ENCODE results near the gene DRAXIN.

The DRAXIN gene, protein sequence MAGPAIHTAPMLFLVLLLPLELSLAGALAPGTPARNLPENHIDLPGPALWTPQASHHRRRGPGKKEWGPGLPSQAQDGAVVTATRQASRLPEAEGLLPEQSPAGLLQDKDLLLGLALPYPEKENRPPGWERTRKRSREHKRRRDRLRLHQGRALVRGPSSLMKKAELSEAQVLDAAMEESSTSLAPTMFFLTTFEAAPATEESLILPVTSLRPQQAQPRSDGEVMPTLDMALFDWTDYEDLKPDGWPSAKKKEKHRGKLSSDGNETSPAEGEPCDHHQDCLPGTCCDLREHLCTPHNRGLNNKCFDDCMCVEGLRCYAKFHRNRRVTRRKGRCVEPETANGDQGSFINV

GRCh38 chr1:11691302-11691914, at the start of gene DRAXIN:
Gene DRAXIN, plus strand, starts transcription at chr1:11691710. Its CDS starts 14,549 bp downstream, at chr1:11706259.
- no peak for DNase-seq (ENCODE audit: extremely low read depth, low read depth)
- TF ChIP-seq, protein P1, sequence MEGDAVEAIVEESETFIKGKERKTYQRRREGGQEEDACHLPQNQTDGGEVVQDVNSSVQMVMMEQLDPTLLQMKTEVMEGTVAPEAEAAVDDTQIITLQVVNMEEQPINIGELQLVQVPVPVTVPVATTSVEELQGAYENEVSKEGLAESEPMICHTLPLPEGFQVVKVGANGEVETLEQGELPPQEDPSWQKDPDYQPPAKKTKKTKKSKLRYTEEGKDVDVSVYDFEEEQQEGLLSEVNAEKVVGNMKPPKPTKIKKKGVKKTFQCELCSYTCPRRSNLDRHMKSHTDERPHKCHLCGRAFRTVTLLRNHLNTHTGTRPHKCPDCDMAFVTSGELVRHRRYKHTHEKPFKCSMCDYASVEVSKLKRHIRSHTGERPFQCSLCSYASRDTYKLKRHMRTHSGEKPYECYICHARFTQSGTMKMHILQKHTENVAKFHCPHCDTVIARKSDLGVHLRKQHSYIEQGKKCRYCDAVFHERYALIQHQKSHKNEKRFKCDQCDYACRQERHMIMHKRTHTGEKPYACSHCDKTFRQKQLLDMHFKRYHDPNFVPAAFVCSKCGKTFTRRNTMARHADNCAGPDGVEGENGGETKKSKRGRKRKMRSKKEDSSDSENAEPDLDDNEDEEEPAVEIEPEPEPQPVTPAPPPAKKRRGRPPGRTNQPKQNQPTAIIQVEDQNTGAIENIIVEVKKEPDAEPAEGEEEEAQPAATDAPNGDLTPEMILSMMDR (IDR thresholded peaks at IDR 0.05; ENCODE audit: low read depth, low read length) = no peak

GRCh38 chr1:11641776-11642305, 49.7 kb upstream of the DRAXIN start:
- TF ChIP-seq, protein P1 (IDR thresholded peaks at IDR 0.05; ENCODE audit: low read depth, low read length) = no peak
- DNase-seq (ENCODE audit: extremely low read depth, low read depth) = no peak

DNA sequence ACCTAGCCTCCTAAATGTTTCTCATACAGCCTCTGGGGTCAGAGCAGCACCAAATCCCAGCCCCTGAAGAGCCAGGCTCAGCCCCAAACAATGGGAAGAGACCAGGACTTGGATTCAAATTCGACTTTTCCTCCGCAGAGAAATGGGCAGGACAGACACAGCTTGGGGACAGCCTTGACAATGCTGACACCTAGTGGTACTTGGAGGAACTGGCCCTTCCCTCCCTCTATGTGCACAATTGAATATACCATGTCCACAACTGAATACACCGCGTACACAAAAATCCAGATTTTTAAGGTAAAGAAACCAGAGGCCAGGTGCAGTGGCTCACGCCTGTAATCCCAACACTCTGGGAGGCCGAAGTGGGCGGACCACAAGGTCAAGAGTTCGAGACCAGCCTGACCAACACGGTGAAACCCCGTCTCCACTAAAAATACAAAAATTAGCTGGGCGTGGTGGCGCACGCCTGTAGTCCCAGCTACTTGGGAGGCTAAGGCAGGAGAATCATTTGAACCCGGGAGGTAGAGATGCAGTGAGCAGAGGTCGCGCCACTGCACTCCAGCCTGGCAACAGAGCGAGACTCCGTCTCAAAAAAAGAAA, 49.0 kb upstream of the DRAXIN start:
- peak; percentile 15 for DNase-seq (ENCODE audit: extremely low read depth, low read depth)
- TF ChIP-seq, protein P1 (IDR thresholded peaks at IDR 0.05; ENCODE audit: low read depth, low read length) = peak; percentile 97

GRCh38 chr1:11643782-11644181, 47.7 kb upstream of the DRAXIN start:
- TF ChIP-seq, protein P1 (IDR thresholded peaks at IDR 0.05; ENCODE audit: low read depth, low read length) = no peak
- DNase-seq (ENCODE audit: extremely low read depth, low read depth) = no peak

DNA sequence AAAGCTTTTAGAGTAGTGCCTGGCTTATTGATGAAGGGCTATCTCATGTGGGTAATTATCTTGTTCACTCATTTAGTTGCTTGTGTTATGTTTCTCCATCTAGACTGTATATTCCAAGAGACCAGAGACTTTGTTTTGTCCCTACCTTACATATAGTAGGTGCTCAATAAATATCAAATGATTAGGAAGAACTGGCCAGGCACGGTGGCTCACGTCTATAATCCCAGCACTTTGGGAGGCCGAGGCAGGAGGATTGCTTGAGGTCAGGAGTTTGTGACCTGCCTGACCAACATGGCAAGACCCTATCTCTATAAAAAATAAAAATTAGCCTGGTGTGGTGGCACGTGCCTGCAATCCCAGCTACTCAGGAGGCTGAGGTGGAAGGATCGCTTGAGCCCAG, 46.2 kb upstream of the DRAXIN start:
- no peak for DNase-seq (ENCODE audit: extremely low read depth, low read depth)
- TF ChIP-seq, protein P1 (IDR thresholded peaks at IDR 0.05; ENCODE audit: low read depth, low read length) = no peak

DNA sequence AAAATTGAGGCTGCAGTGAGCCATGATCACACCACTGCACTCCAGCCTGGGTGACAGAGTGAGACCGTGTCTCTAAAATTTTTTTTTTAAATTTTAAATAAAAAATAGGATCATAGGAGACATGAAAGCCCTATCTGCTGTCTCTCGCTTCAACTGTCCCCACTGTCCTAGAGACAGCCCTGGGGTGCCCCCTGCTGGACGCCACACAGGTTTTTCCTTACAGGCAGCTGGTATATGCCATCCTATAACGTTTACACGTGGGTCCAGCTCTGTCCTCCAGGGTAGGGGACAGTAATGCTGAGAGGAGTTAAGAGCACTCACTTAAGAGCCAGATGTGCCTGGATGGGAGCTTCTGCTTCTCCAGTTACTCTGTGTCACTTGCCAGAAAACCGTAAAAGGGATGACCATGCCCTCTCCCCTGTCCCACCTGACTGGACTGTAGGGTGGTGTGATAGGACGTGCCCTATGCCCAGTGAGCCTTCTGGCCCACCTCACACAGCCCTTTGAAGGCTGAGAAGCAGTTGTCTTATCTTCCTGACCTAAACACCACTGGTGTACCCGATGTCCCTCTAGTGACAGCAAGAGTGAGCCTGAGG, 45.7 kb upstream of the DRAXIN start:
- DNase-seq (ENCODE audit: extremely low read depth, low read depth) = peak; percentile 32
- TF ChIP-seq, protein P1 (IDR thresholded peaks at IDR 0.05; ENCODE audit: low read depth, low read length) = peak; percentile 86

Measured in AG09319 (cell line).